22Rv1 (cell line): ENCODE results near the gene TEX11.
"Not testable (repeated sequence)": the region's sequence is repeated elsewhere in the genome, so short reads cannot be mapped to it uniquely, and the experiment has no call there.

ENCODE experiments used
- H3K27ac ChIP-seq: fragments of 450-650 bp; 2 replicates; pipeline ENCODE4 v1.5.1; 2017
- CTCF ChIP-seq: fragments of 450-650 bp; IDR thresholded peaks from 2 replicates; pipeline ENCODE4 v1.5.1; 2017; ENCODE audit warnings: mild to moderate bottlenecking
- ZFX ChIP-seq: fragments of 450-650 bp; IDR thresholded peaks from 2 replicates; pipeline ENCODE4 v1.6.1; 2017; ENCODE audit warnings: antibody characterized with exemption, borderline replicate concordance

The TEX11 gene

GRCh38 chrX:70825366-70825765 is 83.1 kb downstream of the TEX11 start:
- H3K27ac ChIP-seq, result no peak overlapping the region
- TF ChIP-seq CTCF (no peak), ZFX (no peak)

- no peak for TF ChIP-seq CTCF
- no peak for TF ChIP-seq ZFX
- H3K27ac ChIP-seq, result no peak overlapping the region
Measured at GRCh38 chrX:70808942-70809940, 99.3 kb downstream of the TEX11 start.

- H3K27ac ChIP-seq, result no peak overlapping the region
- no peak for TF ChIP-seq ZFX
- TF ChIP-seq CTCF, result no peak
Measured at GRCh38 chrX:70806081-70806480, 102.4 kb downstream of the TEX11 start.

- H3K27ac ChIP-seq, result not testable (repeated sequence)
Measured at GRCh38 chrX:70796742-70797141, 111.8 kb downstream of the TEX11 start.

GRCh38 chrX:70774223-70774622 is 134.3 kb downstream of the TEX11 start:
- TF ChIP-seq ZFX (no peak), CTCF (no peak)

GRCh38 chrX:70769659-70770227 is 138.8 kb downstream of the TEX11 start:
- H3K27ac ChIP-seq, result no peak overlapping the region
- TF ChIP-seq CTCF, result peak; percentile 53
- no peak for TF ChIP-seq ZFX

More at GRCh38 chrX:70774223-70774622, 134.3 kb downstream of the TEX11 start:
- no peak overlapping the region for H3K27ac ChIP-seq

GRCh38 chrX:70762285-70762684 is 146.2 kb downstream of the TEX11 start:
- 0 out of 2 replicates have a peak, but pooled peaks have one; percentile 11 for TF ChIP-seq CTCF
- TF ChIP-seq ZFX, result no peak
- no peak overlapping the region for H3K27ac ChIP-seq
